Smooth muscle cell (in vitro differentiated cells): ENCODE results near the gene TSEN54. TPM values are rescaled to one million over a fixed set of nuclear protein-coding genes. Genes with fewer than 3 reads are reported as not detected.
"Not testable (repeated sequence)": the region's sequence is repeated elsewhere in the genome, so short reads cannot be mapped to it uniquely, and the experiment has no call there.

Experiments used
- DNase-seq: peaks from one replicate; lab custom pipeline; 2025; ENCODE audit not compliant: unreplicated experiment; lab: John Stamatoyannopoulos, UW
- H2AFZ ChIP-seq: fragments of 200-600 bp; sonication (generic); 2 replicates; pipeline ENCODE4 v1.6.0; 2016; ENCODE audit warnings: antibody characterized with exemption, low read depth, mild to moderate bottlenecking
- H3F3A ChIP-seq: fragments of 200-600 bp; sonication (generic); 2 replicates; pipeline ENCODE4 v1.6.0; 2017; ENCODE audit warnings: antibody characterized with exemption, low read depth
- H3K27ac ChIP-seq: fragments of 200-600 bp; sonication (generic); 2 replicates; pipeline ENCODE4 v1.5.1; 2016; ENCODE audit warnings: low read depth, mild to moderate bottlenecking
- H3K27me3 ChIP-seq: fragments of 200-600 bp; sonication (generic); 2 replicates; pipeline ENCODE4 v1.6.1; 2016; ENCODE audit warnings: low read depth, mild to moderate bottlenecking
- H3K36me3 ChIP-seq: fragments of 200-600 bp; sonication (generic); 2 replicates; pipeline ENCODE4 v1.5.1; 2016; ENCODE audit warnings: low read depth
- H3K4me1 ChIP-seq: fragments of 200-600 bp; sonication (generic); 2 replicates; pipeline ENCODE4 v1.5.1; 2016; ENCODE audit warnings: low read depth
- H3K4me2 ChIP-seq: fragments of 200-600 bp; sonication (generic); 2 replicates; pipeline ENCODE4 v1.6.0; 2016; ENCODE audit warnings: mild to moderate bottlenecking
- H3K4me3 ChIP-seq: fragments of 200-600 bp; sonication (generic); 2 replicates; pipeline ENCODE4 v1.5.1; 2016; ENCODE audit warnings: mild to moderate bottlenecking
- H3K79me2 ChIP-seq: fragments of 200-600 bp; sonication (generic); 2 replicates; pipeline ENCODE4 v1.6.0; 2016; ENCODE audit warnings: low read depth, mild to moderate bottlenecking
- H3K9ac ChIP-seq: fragments of 200-600 bp; sonication (generic); 2 replicates; pipeline ENCODE4 v1.6.0; 2016; ENCODE audit warnings: low read depth
- H3K9me3 ChIP-seq: fragments of 200-600 bp; sonication (generic); replicated peaks from 2 replicates; pipeline ENCODE4 v1.5.1; 2016; ENCODE audit warnings: low read depth
- H4K20me1 ChIP-seq: fragments of 200-600 bp; sonication (generic); 2 replicates; pipeline ENCODE4 v1.6.0; 2016; ENCODE audit warnings: low read depth
- WGBS: methylation state at CpG from one replicate; pipeline ENCODE4 v1.1.7; 2016; ENCODE audit warnings: low lambda C conversion rate; 5-methylcytosine and 5-hydroxymethylcytosine counted together
- polyA plus RNA-seq: library from polyadenylated mRNA; unstranded; fragments of >200 nt; fragmentation: Nextera tagmentation; extraction: Ambion mirVana; gene quantifications from 2 replicates; pipeline ENCODE4 v1.2.1, GENCODE V29; 2016
- total RNA-seq: library from RNA; depleted of rRNA; stranded (reverse); fragments of >200 nt; gene quantifications from 2 replicates; pipeline ENCODE4 v1.2.3, GENCODE V29; 2014
- TF ChIP-seq, protein P1 (sequence below): fragments of 200-600 bp; sonication (generic); IDR thresholded peaks from 2 replicates; pipeline ENCODE4 v1.5.1; 2017; ENCODE audit warnings: borderline replicate concordance, mild to moderate bottlenecking, antibody characterized with exemption; ENCODE audit not compliant: insufficient read depth, poor library complexity, severe bottlenecking

TSEN54 gene
- total and polyA plus RNA-seq, 2 experiments from 2014 or later, result 15.1 TPM

DNA sequence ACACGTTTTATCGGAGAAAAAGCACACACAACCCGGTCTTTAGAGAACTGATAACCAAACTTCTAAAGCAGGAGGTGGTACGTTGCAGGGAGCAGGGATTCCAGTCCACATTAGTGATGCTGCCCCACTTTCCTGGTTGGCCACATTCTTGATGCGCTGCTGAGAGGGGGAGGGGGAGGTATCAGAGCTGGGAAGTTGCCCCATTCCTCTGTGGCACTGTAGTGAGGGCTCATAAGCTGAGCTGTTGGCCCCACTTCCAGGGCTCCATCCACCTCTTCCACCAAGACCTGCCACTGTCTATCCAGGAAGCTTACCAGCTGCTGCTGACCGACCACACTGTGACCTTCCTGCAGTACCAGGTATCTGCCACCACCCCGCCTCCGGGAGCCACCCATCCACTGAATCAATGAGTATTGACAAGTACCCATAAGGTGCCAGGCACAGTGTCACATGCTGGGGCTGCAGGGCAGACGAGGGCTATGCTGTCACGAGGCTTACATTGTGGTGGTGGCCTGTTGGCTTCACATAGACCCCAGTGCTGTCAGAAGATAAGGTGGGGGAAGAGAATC, 1.1 kb downstream of the TSEN54 start:
- peaks cover 15% of the 10 kb centered on the region for H3K79me2 ChIP-seq
- H4K20me1 ChIP-seq, result peaks cover 25% of the 10 kb centered on the region
- no peaks in the 10 kb centered on the region for H3F3A ChIP-seq
- no peaks in the 10 kb centered on the region for H3K27me3 ChIP-seq
- H3K9ac ChIP-seq, result no peak overlapping the region
- H3K27ac ChIP-seq, result no peak overlapping the region
- TF ChIP-seq, protein P1, sequence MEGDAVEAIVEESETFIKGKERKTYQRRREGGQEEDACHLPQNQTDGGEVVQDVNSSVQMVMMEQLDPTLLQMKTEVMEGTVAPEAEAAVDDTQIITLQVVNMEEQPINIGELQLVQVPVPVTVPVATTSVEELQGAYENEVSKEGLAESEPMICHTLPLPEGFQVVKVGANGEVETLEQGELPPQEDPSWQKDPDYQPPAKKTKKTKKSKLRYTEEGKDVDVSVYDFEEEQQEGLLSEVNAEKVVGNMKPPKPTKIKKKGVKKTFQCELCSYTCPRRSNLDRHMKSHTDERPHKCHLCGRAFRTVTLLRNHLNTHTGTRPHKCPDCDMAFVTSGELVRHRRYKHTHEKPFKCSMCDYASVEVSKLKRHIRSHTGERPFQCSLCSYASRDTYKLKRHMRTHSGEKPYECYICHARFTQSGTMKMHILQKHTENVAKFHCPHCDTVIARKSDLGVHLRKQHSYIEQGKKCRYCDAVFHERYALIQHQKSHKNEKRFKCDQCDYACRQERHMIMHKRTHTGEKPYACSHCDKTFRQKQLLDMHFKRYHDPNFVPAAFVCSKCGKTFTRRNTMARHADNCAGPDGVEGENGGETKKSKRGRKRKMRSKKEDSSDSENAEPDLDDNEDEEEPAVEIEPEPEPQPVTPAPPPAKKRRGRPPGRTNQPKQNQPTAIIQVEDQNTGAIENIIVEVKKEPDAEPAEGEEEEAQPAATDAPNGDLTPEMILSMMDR, result no peak
- H3K36me3 ChIP-seq, result no peaks in the 10 kb centered on the region
- peak overlapping the region; percentile 99 for H3K4me2 ChIP-seq
- WGBS, result 38% methylated on average over 10 of the region's 10 CpGs
- H2AFZ ChIP-seq, result peak overlapping the region; percentile 89
- H3K9me3 ChIP-seq, result no peaks in the 10 kb centered on the region
- no peak for DNase-seq
- H3K4me3 ChIP-seq, result peak overlapping the region; percentile 94
- peaks cover 18% of the 10 kb centered on the region for H3K4me1 ChIP-seq

DNA sequence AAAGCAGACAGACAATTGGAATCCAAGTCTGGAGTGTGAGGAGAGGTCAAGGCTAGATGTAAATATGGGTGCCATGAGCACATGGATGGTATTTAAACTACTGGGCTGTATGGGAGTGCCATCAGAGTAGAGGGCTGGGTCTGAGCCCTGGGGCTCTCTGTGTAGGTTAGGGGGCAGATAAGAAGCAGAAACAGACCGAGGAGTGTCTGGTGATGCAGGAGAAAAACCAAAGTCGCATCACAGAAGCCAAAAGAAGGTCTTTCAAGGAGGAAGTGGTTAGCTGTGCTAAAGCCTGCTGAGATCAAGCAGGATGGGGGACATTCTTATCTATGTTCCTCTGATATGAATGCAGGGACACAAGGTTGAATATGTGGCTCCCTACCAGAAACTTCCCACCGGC, 1.9 kb downstream of the TSEN54 start:
- TF ChIP-seq, protein P1, result no peak
- Histone ChIP-seq H3K27ac (no peak overlapping the region), H3K36me3 (no peaks in the 10 kb centered on the region), H3K79me2 (peaks cover 15% of the 10 kb centered on the region), H3K27me3 (no peaks in the 10 kb centered on the region), H2AFZ (no peak overlapping the region), H3K4me2 (no peak overlapping the region), H3K9ac (no peak overlapping the region), H3F3A (no peaks in the 10 kb centered on the region), H3K4me1 (peaks cover 18% of the 10 kb centered on the region), H3K9me3 (no peaks in the 10 kb centered on the region), H4K20me1 (peaks cover 17% of the 10 kb centered on the region), H3K4me3 (no peak overlapping the region)
- DNase-seq, result no peak
- 81% methylated on average over 3 of the region's 3 CpGs for WGBS

DNA sequence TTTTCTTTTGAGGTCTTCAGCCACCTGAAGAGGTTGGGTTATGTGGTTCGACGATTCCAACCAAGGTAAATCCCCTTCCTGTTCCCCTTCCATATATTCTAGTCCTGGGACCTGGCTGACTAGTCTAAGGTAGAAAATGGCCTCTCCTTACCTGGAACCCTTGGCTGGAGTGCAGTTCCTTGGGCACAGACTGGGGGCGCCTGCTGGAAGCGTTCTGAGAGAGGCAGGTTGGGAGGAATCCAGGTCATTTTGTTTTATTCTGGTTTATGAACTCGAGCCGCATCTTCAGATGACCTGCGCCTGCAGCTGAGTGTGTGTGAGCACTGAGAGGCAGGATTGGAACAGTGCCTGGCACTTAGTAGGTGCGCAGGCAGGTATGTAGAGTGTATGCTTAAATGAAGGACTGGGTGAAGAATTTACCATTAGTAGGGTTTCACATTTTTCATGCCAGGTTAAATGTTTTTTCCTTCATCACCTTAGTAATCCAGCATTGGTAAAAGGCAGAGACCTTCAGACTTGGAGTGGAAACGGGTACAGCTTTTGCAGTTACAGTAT, 2.7 kb downstream of the TSEN54 start:
- Histone ChIP-seq H3K27me3 (no peaks in the 10 kb centered on the region), H3K4me2 (no peak overlapping the region), H3K9ac (no peak overlapping the region), H3K36me3 (no peaks in the 10 kb centered on the region), H3K9me3 (no peaks in the 10 kb centered on the region), H3F3A (peaks cover 3% of the 10 kb centered on the region), H3K4me3 (no peak overlapping the region), H3K79me2 (peaks cover 9% of the 10 kb centered on the region), H2AFZ (no peak overlapping the region), H3K27ac (no peak overlapping the region), H3K4me1 (peaks cover 13% of the 10 kb centered on the region), H4K20me1 (peaks cover 9% of the 10 kb centered on the region)
- WGBS, result 95% methylated on average over 9 of the region's 9 CpGs
- no peak for DNase-seq
- TF ChIP-seq, protein P1, result no peak

DNA sequence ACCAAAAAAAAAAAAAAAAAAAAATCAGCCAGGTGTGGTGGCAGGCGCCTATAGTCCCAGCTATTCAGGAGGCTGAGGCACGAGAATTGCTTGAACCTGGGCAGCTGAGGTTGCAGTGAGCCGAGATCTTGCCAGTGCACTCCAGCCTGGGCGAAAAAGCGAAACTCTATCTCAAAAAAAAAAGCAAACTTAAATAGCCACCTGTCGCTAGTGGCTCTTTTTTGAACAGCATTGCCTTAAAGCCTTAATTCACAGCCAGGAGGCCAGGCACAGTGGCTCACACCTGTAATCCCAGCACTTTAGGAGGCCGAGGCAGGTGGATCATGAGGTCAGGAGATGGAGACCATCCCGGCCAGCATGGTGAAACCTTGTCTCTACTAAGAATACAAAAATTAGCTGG, 4.1 kb downstream of the TSEN54 start:
- not testable (repeated sequence) for H2AFZ ChIP-seq, H3K79me2 ChIP-seq, H3K27me3 ChIP-seq, H3K27ac ChIP-seq, DNase-seq, H3K4me2 ChIP-seq, H3K9ac ChIP-seq, H4K20me1 ChIP-seq, H3K4me1 ChIP-seq, H3K9me3 ChIP-seq, H3K36me3 ChIP-seq, H3F3A ChIP-seq, H3K4me3 ChIP-seq
- 97% methylated on average over 8 of the region's 8 CpGs for WGBS
